Renal cortical epithelial cell (primary cell): ENCODE results near the gene HELB. TPM values are rescaled to one million over a fixed set of nuclear protein-coding genes. Genes with fewer than 3 reads are reported as not detected.

Source experiments
- DNase-seq: peaks from one replicate; pipeline ENCODE4 v3.0.0-alpha.2; 2011; ENCODE audit warnings: low read depth
- total RNA-seq: library from RNA; depleted of rRNA; stranded (reverse); fragments of >200 nt; gene quantifications from 2 replicates; pipeline ENCODE4 v1.2.3, GENCODE V29; 2014

The HELB gene
- 4.5 and 8.9 TPM in 2 replicates for total RNA-seq

GRCh38 chr12:66301944-66302826 lies at the start of gene HELB:
Gene HELB (plus strand): TSS chr12:66302493. CDS start chr12:66302604, 111 bp downstream.
- peak; percentile 96 for DNase-seq

- no peak for DNase-seq
Measured at GRCh38 chr12:66252771-66253170, 49.5 kb upstream of the HELB start.

- DNase-seq: no peak
Measured at GRCh38 chr12:66255737-66256136, 46.6 kb upstream of the HELB start.

DNA sequence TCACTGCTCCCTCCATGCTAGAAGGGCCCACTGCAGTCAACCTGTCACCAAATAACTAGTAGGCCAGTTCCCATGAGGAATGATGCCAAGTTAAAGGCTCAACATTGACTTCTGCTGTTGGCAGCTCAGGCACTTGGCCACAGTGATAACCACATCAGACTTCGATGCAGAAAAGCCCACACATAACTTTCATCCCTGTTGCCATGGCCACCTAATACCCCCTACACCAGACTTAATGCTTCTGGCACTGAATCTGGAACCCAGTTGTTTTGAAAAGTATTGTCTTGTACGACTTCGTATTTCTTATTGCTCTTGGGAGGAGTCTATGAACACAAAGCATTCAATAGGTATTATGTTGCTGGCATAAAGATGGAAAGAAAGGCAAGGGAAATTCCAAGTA lies 44.3 kb upstream of the HELB start:
- no peak for DNase-seq

GRCh38 chr12:66262737-66263136 lies 39.6 kb upstream of the HELB start:
- DNase-seq: no peak

- DNase-seq: no peak
Measured at GRCh38 chr12:66268562-66268961, 33.7 kb upstream of the HELB start.

- no peak for DNase-seq
Measured at GRCh38 chr12:66269142-66269541, 33.2 kb upstream of the HELB start.

DNA sequence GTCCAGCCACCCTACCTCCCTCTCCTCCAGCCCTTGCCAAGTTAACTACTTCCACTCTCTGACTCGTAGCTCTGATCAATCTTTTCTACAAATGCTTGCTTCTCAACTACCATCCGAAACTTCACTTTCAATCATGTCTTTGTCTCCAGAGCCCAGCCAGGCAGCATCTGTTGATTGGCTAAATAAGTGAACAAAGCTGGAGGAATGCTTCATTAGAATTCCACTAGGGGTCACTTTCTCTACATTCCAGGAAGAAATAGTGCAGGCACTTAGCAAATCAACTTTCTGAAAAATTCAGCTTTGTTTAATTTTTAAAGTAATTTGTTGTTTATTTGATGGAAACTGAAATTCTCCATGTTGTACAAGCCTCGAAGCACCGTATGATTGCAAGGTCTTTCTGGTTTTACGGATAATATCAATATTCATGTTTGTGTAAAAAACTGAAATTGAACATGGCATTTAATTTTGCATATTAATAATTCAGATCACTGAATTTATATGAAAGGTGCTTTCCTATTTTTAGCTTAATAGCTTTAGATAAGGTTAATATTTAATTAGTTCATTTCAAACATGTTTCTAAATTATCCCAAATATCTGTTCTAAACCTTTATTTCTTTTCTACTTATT lies 32.4 kb upstream of the HELB start:
- DNase-seq: peak; percentile 70

DNA sequence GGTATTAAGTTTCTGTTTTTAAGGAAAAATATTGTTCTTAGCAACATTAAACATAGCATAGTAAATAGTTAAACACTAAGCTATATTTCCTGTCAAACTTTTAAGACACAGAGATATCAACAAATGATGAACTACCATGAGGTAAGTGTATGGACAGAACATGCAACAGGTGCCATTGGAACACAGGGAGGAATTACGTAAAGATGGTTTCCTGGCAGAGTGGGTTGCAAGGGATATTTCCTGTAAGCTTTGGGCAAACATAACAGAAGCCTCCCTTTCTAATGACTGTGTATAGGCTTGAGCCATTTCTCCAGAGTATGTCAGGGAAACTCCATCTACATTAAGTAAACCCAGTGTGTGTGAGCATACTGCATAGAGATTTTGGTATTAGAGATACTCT lies 31.7 kb upstream of the HELB start:
- DNase-seq: no peak

- DNase-seq: no peak
Measured at GRCh38 chr12:66272650-66273049, 29.6 kb upstream of the HELB start.

DNA sequence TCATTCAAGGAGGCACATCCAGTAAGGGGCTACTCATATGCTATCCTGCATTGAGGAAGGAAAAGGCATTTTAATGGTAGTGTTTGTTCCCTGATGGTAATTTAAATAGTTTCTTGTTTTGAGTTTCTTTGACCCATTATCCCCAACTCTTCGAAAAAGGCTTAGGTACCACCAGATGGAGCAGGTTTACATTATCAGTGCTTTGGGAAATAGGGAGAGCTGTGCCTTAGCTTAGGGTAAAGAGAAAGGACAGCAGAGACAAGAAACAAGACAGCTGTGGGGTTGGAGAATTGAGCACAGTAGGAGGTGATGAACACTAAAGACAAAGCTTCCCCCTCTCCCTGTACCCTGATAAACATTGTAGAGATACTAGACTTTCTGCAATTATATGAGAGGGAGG lies 29.1 kb upstream of the HELB start:
- DNase-seq: no peak

DNA sequence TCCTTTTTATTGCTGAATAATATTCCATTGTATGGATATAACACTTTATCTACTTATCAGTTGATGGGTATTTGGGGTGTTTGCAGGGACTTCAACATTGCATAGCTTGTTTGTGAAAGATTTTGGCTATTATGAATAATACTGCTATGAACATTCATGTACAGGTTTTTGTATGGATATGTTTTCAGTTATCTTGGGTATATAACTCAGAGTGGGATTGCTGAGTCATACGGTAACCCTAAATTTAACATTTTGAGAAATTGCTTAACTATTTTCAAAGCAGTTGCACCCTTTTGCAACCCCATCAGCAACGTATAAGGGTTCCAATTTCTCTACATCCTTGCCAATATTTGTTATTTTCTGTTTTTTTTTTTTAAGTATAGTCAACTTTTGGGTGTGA lies 27.3 kb upstream of the HELB start:
- no peak for DNase-seq

DNA sequence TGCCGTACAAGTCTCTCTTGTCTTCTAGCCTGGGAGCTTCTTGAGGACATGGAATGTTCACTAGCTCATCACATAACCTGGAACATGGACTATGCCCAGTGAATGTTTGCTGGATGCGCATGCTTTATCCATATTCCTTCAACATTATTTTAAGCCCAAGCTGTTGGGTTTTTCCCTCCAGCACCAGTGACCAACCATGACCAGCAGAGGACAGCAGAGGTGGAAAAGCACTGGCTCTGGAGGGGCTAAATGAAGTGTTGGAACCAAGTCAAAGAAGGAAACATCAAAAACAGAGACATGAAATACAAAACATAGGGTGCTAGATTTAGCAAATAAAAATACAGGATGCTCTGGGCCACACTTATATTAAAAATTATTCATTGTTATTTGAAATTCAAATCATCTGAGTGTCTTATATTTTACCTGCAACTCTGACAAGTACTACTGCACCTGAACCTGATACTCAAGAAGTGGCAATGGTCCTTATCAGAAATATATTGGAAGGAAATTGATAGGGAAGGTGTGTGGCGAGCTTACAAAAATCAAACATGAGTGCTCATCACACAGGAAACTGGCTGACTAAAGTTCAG lies 23.1 kb upstream of the HELB start:
- peak; percentile 11 for DNase-seq

DNA sequence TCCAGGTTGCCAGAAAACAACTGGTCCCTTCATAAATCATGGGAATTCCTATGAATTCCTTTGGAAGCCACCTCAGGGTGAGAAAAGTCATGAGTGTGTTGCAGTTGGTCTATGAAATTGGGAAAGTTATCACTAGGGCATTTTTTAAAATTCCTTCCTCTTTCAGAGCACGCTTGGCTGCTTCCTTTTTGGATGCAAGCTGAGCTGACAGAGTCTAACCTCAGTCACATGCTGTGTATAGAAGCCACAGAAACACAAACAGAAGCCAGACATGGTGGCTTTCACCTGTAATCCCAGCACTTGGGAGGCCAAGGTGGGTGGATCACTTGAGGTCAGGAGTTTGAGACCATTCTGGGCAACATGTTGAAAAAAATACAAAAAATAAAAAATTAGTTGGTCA lies 21.7 kb upstream of the HELB start:
- DNase-seq: no peak

DNA sequence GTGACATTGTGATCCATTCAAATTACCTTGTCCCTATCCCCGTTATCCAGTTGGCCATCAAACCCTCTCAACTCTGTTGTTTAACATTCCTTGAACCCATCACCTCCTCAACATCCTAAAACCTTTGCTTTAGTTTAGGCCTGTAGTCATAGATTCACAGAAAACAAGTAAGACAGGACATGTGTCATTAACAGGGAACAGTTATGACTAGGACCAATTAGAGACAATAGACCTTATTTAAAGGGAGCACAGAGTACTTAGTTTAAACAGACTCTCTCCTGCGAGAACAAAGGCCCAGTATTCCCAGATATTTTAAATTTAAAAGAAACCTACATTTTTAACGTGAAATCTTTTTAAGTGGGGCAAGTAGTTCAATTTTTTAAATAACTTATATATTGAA lies 20.0 kb upstream of the HELB start:
- no peak for DNase-seq

DNA sequence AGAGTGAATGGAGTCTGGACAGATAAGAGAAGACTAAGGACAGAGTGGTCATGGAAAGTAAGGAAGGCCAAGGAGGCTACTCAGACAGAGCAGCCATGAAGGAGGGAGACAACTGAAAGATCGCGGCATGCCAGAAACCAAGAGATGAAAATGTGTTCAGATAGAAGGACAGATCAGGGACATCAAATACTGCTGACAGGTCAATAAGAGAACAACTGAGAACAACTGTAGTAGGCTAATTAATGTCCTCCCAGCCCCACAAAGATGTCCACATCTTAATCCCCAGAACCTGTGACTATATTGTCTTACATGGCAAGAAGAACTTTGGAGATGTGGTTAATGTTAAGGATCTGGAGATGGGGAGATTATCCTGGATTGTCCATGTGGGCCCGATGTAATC lies 15.0 kb upstream of the HELB start:
- DNase-seq: no peak

- DNase-seq: no peak
Measured at GRCh38 chr12:66288121-66288520, 14.2 kb upstream of the HELB start.

DNA sequence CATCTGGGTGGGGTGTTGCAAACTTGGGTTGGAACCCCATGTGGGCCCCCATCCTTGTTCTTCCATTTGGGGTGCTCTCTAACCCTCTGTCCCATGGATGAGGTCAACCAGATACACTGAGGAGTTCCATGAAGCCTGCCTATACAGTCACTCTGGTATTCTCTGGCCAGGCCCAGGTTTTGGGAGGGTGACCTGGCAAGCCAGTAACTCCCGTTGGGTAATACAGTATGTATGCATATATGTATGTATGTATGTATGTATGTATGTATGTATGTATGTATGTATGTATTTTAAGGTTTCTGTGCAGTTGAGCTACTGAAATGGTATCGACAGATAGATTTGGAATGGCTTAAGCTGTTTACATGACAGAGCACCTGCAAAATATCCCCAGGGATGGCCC lies 12.8 kb upstream of the HELB start:
- DNase-seq: no peak

GRCh38 chr12:66290716-66291200 lies 11.5 kb upstream of the HELB start:
- DNase-seq: no peak

DNA sequence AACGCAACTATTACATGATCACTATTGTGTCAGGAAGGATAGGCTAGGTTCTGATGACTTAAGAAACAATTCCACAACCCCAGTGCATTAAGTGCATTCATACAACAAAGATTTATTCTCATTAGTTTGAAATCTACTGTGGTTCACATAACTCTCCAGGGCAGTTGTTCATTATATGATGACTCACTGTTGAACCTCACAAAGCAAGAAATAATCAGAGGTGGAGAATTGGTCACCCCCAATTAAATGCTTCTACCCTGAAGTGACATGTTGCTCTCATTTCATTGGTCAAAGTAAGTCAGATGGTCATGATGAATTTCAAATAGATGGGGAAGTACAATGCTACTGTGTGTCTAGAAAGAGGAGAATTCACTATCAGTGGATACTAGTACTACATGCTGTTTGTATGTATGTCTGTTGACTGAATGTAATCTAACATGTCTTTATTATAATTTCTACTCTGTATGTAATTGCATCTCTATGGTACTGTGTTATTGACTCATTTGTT lies 6.1 kb upstream of the HELB start:
- DNase-seq: peak; percentile 78

DNA sequence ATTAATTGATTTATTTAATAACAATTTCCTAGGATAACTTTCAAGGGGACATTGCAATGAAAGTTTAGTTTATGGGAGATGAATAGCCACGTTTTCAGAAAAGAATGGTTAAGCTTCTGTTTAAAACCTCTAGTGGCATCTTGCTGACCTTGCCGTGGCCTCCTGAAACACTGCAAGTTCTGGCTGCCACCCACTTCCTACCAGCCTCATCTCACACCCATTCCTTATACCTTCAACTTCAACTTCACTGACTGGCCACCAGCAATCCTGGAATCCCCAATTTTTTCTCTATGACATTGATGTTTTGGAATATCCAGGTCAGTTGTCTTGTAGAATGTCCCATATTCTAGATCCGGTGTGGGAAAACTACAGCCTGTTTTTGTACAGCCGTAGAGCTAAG lies 5.2 kb upstream of the HELB start:
- no peak for DNase-seq

DNA sequence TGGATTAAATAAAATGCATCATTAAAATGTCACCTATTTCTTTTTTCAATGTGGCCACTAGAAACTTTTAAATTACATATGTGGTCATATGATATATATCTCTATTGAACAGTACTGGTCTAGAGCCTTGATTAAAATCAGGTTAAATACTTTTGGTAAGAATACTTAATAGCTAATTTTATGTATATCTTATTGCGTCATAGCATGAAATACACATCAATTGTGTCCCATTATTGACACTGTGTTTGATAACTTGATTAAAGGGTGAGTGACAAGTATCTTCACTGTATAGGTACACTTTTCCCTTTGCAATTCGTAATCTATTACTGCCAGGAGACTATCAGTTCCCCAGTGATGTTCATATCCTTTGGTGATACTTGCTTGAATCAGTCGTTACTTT lies 4.4 kb upstream of the HELB start:
- DNase-seq: no peak

DNA sequence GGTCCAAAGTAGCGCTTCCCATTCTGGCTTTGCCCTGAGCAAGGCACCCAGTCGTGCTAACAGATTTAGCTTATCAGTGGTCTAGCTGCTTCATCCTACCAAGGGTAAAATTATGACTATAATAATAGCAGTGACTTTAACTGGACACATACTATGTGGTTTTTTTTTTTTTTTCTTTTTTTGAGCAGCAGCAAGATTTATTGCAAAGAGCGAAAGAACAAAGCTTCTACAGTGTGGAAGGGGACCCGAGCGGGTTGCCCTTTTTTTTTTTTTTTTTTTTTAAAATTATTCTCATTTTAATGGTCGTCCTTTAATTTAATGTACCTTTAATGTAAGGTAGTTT lies 505 bp downstream of the HELB start:
- no peak for DNase-seq
